Astrocyte of the cerebellum (primary cell): ENCODE data around the gene IL10RB.

Experiments used
- DNase-seq: peaks from one replicate; pipeline ENCODE4 v3.0.0-alpha.2; 2011; ENCODE audit warnings: low read depth
- H3K4me3 ChIP-seq: 2 replicates; pipeline ENCODE4 v1.5.1; 2011; ENCODE audit warnings: mild to moderate bottlenecking, low read depth, low read length, moderate library complexity
- in situ Hi-C: cut with HindIII; loops from 2 replicates; pipeline ENCODE4 v1.10.0; 2017; ENCODE audit warnings: low sequenced_read_pairs
- TF ChIP-seq, protein P1 (sequence below): IDR thresholded peaks from 2 replicates; pipeline ENCODE4 v1.5.1; 2012; ENCODE audit warnings: low read length, low read depth, moderate library complexity, mild to moderate bottlenecking; ENCODE audit errors: missing control alignments

IL10RB gene

DNA sequence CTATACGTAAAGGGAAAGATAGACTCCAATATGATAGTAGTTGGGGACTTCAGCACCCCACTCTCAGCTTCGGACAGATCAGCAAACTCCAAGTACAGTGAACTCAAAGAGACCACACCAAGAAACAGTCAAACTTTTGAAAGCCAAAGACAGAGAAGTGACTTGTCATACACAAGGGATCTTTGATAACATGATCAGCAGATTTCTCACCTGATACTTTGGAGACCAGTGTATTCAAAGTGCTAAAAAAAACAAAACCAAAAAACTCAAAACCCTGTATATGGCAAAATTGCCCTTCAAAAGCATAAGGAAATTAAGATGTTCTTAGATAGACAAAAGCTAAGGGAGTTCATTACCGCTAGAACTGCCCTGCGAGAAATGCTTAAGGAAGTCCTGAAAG is 68.0 kb downstream of the IL10RB start:
- in situ Hi-C loops = no loop called here
- TF ChIP-seq, protein P1, sequence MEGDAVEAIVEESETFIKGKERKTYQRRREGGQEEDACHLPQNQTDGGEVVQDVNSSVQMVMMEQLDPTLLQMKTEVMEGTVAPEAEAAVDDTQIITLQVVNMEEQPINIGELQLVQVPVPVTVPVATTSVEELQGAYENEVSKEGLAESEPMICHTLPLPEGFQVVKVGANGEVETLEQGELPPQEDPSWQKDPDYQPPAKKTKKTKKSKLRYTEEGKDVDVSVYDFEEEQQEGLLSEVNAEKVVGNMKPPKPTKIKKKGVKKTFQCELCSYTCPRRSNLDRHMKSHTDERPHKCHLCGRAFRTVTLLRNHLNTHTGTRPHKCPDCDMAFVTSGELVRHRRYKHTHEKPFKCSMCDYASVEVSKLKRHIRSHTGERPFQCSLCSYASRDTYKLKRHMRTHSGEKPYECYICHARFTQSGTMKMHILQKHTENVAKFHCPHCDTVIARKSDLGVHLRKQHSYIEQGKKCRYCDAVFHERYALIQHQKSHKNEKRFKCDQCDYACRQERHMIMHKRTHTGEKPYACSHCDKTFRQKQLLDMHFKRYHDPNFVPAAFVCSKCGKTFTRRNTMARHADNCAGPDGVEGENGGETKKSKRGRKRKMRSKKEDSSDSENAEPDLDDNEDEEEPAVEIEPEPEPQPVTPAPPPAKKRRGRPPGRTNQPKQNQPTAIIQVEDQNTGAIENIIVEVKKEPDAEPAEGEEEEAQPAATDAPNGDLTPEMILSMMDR = no peak
- DNase-seq = no peak
- no peak overlapping the region for H3K4me3 ChIP-seq

GRCh38 chr21:33334824-33335223 is 68.7 kb downstream of the IL10RB start:
- no peak for DNase-seq
- H3K4me3 ChIP-seq = no peak overlapping the region
- TF ChIP-seq, protein P1 = no peak
- in situ Hi-C loops = no loop called here

GRCh38 chr21:33339135-33339534 is 73.0 kb downstream of the IL10RB start:
- DNase-seq = no peak
- in situ Hi-C loops = no loop called here
- no peak overlapping the region for H3K4me3 ChIP-seq

DNA sequence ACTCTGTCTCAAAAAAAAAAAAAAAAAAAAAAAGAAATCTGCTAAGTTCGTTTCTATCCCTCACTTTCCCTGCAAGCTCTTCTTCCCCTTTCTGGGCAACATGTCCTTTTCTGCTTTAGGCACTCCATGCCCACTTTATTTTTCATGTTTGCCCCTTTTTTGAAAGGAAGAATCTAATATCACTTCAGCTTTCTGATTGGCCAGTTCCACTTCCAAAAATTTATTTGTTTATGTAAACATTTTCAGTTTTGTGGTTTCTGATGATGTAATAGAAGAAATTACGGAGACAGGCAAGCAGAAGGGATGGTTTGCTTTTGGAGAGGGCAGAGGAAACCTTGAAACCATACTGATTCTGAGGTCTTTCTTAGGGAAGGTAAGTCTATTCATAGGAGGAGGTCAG is 73.8 kb downstream of the IL10RB start:
- in situ Hi-C loops = no loop called here
- DNase-seq = no peak
- no peak overlapping the region for H3K4me3 ChIP-seq
- TF ChIP-seq, protein P1 = no peak

More at GRCh38 chr21:33339135-33339534, 73.0 kb downstream of the IL10RB start:
- TF ChIP-seq, protein P1 = no peak

- no peak for DNase-seq
- no peak overlapping the region for H3K4me3 ChIP-seq
- in situ Hi-C loops = no loop called here
- TF ChIP-seq, protein P1 = no peak
These were observed 79.6 kb downstream of the IL10RB start for GRCh38 chr21:33345751-33346238.
